Caco-2 (cell line): ENCODE results near the gene TGFBR2. TPM values are rescaled to one million over a fixed set of nuclear protein-coding genes. Genes with fewer than 3 reads are reported as not detected.

ENCODE experiments used
- BruUV-seq: library from RNA; stranded (reverse); fragments of 400-500 nt; replicated peaks from 2 replicates; lab custom pipeline; 2021; lab: Mats Ljungman, UMichigan
- CTCF ChIA-PET: fragments of 300-600 bp; sonication (Branson Sonifier 250); formaldehyde crosslinking; loops from one replicate; lab custom pipeline; 2022; ENCODE audit warnings: antibody characterized with exemption; lab: Charles Lee
- POLR2A ChIA-PET: fragments of 300-600 bp; sonication (Branson Sonifier 250); formaldehyde crosslinking; loops from one replicate; lab custom pipeline; 2022; ENCODE audit warnings: antibody characterized with exemption; lab: Charles Lee
- DNase-seq, 2 experiments: peaks; one replicate each; pipeline versions ENCODE4 v3.0.0 to v3.0.0-alpha.2; 2020 to 2022
- H3K27me3 ChIP-seq: replicated peaks from 2 replicates; pipeline ENCODE4 v1.6.0; 2011; ENCODE audit warnings: low read length; ENCODE audit not compliant: control insufficient read depth, insufficient read depth
- H3K36me3 ChIP-seq: 2 replicates; pipeline ENCODE4 v1.5.1; 2011; ENCODE audit warnings: low read length; ENCODE audit not compliant: control insufficient read depth, insufficient read depth
- H3K4me1 ChIP-seq: fragments of 250-450 bp; sonication (Bioruptor Pico); 2 replicates; pipeline ENCODE4 v1.5.1; 2020; ENCODE audit warnings: mild to moderate bottlenecking
- H3K4me3 ChIP-seq: 2 replicates; pipeline ENCODE4 v1.5.1; 2011; ENCODE audit warnings: low read depth, mild to moderate bottlenecking, control low read depth, low read length
- H3K9me3 ChIP-seq: fragments of 250-450 bp; sonication (Bioruptor Pico); 2 replicates; pipeline ENCODE4 v1.5.1; 2020; ENCODE audit warnings: mild to moderate bottlenecking, moderate library complexity
- H3K27ac Mint-ChIP-seq: one replicate; pipeline ENCODE4 v1.8.0; 2022; ENCODE audit warnings: mixed read lengths; ENCODE audit not compliant: unreplicated experiment
- H3K27me3 Mint-ChIP-seq: one replicate; pipeline ENCODE4 v1.8.0; 2022; ENCODE audit warnings: mixed read lengths; ENCODE audit not compliant: insufficient read depth, unreplicated experiment
- H3K36me3 Mint-ChIP-seq: one replicate; pipeline ENCODE4 v1.8.0; 2022; ENCODE audit warnings: mild to moderate bottlenecking, mixed read lengths; ENCODE audit not compliant: insufficient read depth, unreplicated experiment
- H3K4me1 Mint-ChIP-seq: one replicate; pipeline ENCODE4 v1.8.0; 2022; ENCODE audit warnings: low read depth, mixed read lengths; ENCODE audit not compliant: unreplicated experiment
- H3K4me3 Mint-ChIP-seq: one replicate; pipeline ENCODE4 v1.8.0; 2022; ENCODE audit warnings: mild to moderate bottlenecking, moderate library complexity, mixed read lengths; ENCODE audit not compliant: unreplicated experiment
- H3K9me3 Mint-ChIP-seq: one replicate; pipeline ENCODE4 v1.8.0; 2022; ENCODE audit warnings: mixed read lengths; ENCODE audit not compliant: unreplicated experiment
- intact Hi-C: fragments of 100-400 bp; cut with micrococcal nuclease; formaldehyde crosslinking; loops from one replicate; pipeline ENCODE4 v1.10.0; 2022; ENCODE audit not compliant: unreplicated experiment
- total RNA-seq: library from RNA; stranded (reverse); gene quantifications from 2 replicates; pipeline ENCODE4 v1.2.3, GENCODE V29; 2022
- TF ChIP-seq, protein P1 (sequence below), 2 experiments: fragments of 200-600 bp in 1 of 2; IDR thresholded peaks; 1 replicate in 1 of 2; 2 replicates in 1 of 2; pipeline versions ENCODE4 v1.5.1 to v1.8.0; 2011 to 2022; ENCODE audit warnings: antibody characterized with exemption in 1 of 2, control low read depth in 1 of 2, inconsistent platforms in 1 of 2, low read depth in 1 of 2, low read length in 1 of 2, mild to moderate bottlenecking in 1 of 2, moderate library complexity in 1 of 2; ENCODE audit not compliant: insufficient read depth in 1 of 2, severe bottlenecking in 1 of 2, unreplicated experiment in 1 of 2

TGFBR2 gene
- total RNA-seq, 1 experiment from 2014 or later, result 40.5 TPM

DNA sequence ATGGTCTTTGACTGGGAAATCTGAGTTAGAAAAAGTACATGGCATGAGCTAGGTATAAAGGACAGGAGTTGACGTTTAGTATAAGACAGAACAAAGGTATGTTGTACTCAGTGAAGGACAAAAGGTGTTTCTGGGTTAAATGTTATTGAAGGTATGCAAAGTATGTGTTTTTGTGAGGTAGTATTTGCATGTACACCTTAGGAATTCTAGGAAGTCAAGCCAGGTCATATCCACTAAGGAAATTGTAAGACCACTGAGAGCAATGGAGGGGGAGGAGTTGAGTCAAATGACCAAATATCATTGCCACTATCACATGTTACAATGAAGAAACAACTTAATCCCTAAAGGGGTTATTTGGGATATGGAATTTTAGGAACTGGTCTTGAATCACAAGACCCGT lies 24.4 kb upstream of the TGFBR2 start:
- ChIA-PET POLR2A (no interaction called here), CTCF (interaction anchor here (0.7 kb wide), 1 partner anchor 188 kb away, joined by 3 read pairs; no protein-coding TSS in a partner anchor)
- no peak overlapping the region for H3K4me3 ChIP-seq
- no peaks in the 10 kb centered on the region for H3K27me3 ChIP-seq
- Mint-ChIP-seq H3K4me1 (peaks cover 48% of the 10 kb centered on the region), H3K4me3 (peak overlapping the region; percentile 11), H3K27me3 (no peaks in the 10 kb centered on the region), H3K36me3 (peaks cover 5% of the 10 kb centered on the region), H3K27ac (peak overlapping the region; percentile 65), H3K9me3 (peaks cover 30% of the 10 kb centered on the region)
- peaks cover 77% of the 10 kb centered on the region for H3K4me1 ChIP-seq
- intact Hi-C loops, result no loop called here
- H3K9me3 ChIP-seq, result no peaks in the 10 kb centered on the region; the same call in 1 of the 2 replicates
- TF ChIP-seq, protein P1, sequence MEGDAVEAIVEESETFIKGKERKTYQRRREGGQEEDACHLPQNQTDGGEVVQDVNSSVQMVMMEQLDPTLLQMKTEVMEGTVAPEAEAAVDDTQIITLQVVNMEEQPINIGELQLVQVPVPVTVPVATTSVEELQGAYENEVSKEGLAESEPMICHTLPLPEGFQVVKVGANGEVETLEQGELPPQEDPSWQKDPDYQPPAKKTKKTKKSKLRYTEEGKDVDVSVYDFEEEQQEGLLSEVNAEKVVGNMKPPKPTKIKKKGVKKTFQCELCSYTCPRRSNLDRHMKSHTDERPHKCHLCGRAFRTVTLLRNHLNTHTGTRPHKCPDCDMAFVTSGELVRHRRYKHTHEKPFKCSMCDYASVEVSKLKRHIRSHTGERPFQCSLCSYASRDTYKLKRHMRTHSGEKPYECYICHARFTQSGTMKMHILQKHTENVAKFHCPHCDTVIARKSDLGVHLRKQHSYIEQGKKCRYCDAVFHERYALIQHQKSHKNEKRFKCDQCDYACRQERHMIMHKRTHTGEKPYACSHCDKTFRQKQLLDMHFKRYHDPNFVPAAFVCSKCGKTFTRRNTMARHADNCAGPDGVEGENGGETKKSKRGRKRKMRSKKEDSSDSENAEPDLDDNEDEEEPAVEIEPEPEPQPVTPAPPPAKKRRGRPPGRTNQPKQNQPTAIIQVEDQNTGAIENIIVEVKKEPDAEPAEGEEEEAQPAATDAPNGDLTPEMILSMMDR (IDR thresholded peaks at IDR 0.05; ENCODE audit: insufficient read depth in 1 of 2, low read depth in 1 of 2, low read length in 1 of 2, severe bottlenecking in 1 of 2, unreplicated experiment in 1 of 2), result no peak
- H3K36me3 ChIP-seq, result no peaks in the 10 kb centered on the region
- peak in 1 of 2 experiments; percentile 23 for DNase-seq
- BruUV-seq, result no TSS peak

DNA sequence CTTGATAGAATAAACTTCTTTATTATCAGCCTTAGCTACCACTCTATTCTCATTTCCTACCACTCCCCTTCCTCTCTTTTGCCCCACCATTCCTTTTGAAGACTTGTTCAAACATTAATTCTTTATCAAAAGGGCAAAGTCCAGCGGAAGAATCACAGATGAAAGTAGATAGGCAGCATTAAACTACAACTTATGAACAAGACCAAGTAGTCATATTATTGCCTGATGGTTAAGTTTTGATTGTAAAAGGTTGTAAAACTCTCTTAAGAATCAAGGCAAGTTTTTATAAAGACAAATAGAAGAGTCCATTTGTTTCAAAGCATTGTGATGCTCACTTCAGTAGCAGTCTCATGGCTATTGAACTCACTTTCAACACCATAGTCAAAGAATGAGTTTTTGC lies 22.4 kb upstream of the TGFBR2 start:
- no peaks in the 10 kb centered on the region; the same call in 1 of the 2 replicates for H3K9me3 ChIP-seq
- H3K36me3 ChIP-seq, result no peaks in the 10 kb centered on the region
- intact Hi-C loops, result loop anchor here (1.0 kb wide), 3 partner anchors 13 to 42 kb away; partner anchors contain the start of gene TGFBR2
- no TSS peak for BruUV-seq
- Mint-ChIP-seq H3K4me3 (no peak overlapping the region), H3K27ac (peak overlapping the region; percentile 88), H3K9me3 (peaks cover 24% of the 10 kb centered on the region), H3K27me3 (no peaks in the 10 kb centered on the region), H3K4me1 (peaks cover 41% of the 10 kb centered on the region), H3K36me3 (peaks cover 5% of the 10 kb centered on the region)
- ChIA-PET CTCF (interaction anchor here (0.7 kb wide), 1 partner anchor 181 kb away, joined by 3 read pairs; no protein-coding TSS in a partner anchor), POLR2A (no interaction called here)
- TF ChIP-seq, protein P1 (IDR thresholded peaks at IDR 0.05; ENCODE audit: insufficient read depth in 1 of 2, low read depth in 1 of 2, low read length in 1 of 2, severe bottlenecking in 1 of 2, unreplicated experiment in 1 of 2), result no peak
- no peak overlapping the region for H3K4me3 ChIP-seq
- peak in 1 of 2 experiments; percentile 62 for DNase-seq
- H3K4me1 ChIP-seq, result peaks cover 62% of the 10 kb centered on the region
- no peaks in the 10 kb centered on the region for H3K27me3 ChIP-seq

DNA sequence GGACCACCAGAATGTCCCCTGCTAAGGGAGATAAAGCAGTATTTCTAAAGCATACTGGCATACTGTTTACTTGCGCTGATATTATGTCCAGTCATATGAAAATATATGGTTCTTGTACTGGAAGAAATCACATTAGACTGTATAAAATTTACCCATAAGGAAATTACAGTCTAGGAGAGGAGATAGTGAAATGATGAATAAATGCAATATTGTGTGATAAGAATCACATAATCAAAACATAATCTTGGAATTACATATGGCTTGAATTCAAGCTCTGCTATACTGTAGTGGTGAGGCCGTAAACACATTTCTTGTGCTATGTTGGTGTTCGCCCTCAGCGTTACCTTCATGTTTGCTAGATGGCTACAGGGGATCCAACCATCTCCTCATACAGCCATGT lies 20.7 kb upstream of the TGFBR2 start:
- peaks cover 22% of the 10 kb centered on the region for H3K9me3 Mint-ChIP-seq
- H3K4me1 Mint-ChIP-seq, result peaks cover 39% of the 10 kb centered on the region
- no peak for DNase-seq
- Histone ChIP-seq H3K27me3 (no peaks in the 10 kb centered on the region), H3K4me1 (peaks cover 51% of the 10 kb centered on the region), H3K4me3 (no peak overlapping the region), H3K36me3 (no peaks in the 10 kb centered on the region), H3K9me3 (no peaks in the 10 kb centered on the region; the same call in 1 of the 2 replicates)
- ChIA-PET CTCF (no interaction called here), POLR2A (no interaction called here)
- H3K27ac Mint-ChIP-seq, result no peak overlapping the region
- BruUV-seq, result no TSS peak
- H3K27me3 Mint-ChIP-seq, result no peaks in the 10 kb centered on the region
- H3K36me3 Mint-ChIP-seq, result peaks cover 5% of the 10 kb centered on the region
- TF ChIP-seq, protein P1 (IDR thresholded peaks at IDR 0.05; ENCODE audit: insufficient read depth in 1 of 2, low read depth in 1 of 2, low read length in 1 of 2, severe bottlenecking in 1 of 2, unreplicated experiment in 1 of 2), result no peak
- intact Hi-C loops, result no loop called here
- H3K4me3 Mint-ChIP-seq, result no peak overlapping the region
